ENCODE results near the gene SNX8. TPM values are rescaled to one million over a fixed set of nuclear protein-coding genes. Genes with fewer than 3 reads are reported as not detected.

Gene SNX8
- total RNA-seq, 2 donors from 2014 or later, result 10.7 to 29.2 TPM

- Histone ChIP-seq H3K4me3 (no peak overlapping the region), H3K9me3 (no peaks in the 10 kb centered on the region), H3K27ac (no peak overlapping the region), H3K4me1 (replicated peaks) (no peaks in the 10 kb centered on the region), H3K27me3 (replicated peaks; ENCODE audit: insufficient read depth) (no peaks in the 10 kb centered on the region), H3K36me3 (no peaks in the 10 kb centered on the region)
- TF ChIP-seq POLR2AphosphoS5 (IDR thresholded peaks at IDR 0.05), result no peak
- TF ChIP-seq, protein P1, sequence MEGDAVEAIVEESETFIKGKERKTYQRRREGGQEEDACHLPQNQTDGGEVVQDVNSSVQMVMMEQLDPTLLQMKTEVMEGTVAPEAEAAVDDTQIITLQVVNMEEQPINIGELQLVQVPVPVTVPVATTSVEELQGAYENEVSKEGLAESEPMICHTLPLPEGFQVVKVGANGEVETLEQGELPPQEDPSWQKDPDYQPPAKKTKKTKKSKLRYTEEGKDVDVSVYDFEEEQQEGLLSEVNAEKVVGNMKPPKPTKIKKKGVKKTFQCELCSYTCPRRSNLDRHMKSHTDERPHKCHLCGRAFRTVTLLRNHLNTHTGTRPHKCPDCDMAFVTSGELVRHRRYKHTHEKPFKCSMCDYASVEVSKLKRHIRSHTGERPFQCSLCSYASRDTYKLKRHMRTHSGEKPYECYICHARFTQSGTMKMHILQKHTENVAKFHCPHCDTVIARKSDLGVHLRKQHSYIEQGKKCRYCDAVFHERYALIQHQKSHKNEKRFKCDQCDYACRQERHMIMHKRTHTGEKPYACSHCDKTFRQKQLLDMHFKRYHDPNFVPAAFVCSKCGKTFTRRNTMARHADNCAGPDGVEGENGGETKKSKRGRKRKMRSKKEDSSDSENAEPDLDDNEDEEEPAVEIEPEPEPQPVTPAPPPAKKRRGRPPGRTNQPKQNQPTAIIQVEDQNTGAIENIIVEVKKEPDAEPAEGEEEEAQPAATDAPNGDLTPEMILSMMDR (IDR thresholded peaks at IDR 0.05), result no peak
- no peak for TF ChIP-seq POLR2A (IDR thresholded peaks at IDR 0.05)
- 95% methylated on average over 38 of the region's 38 CpGs for WGBS
- no peak for DNase-seq (ENCODE audit: low spot score)
- intact Hi-C loops (cut with DNase I), result no loop called here
These were observed 57.1 kb downstream of the SNX8 start for GRCh38 chr7:2257046-2257551.

- DNase-seq (ENCODE audit: low spot score), result no peak
- no peak overlapping the region for H3K27ac ChIP-seq
- H3K4me3 ChIP-seq, result no peak overlapping the region
- no peaks in the 10 kb centered on the region for H3K27me3 ChIP-seq (replicated peaks; ENCODE audit: insufficient read depth)
- H3K9me3 ChIP-seq, result no peaks in the 10 kb centered on the region
- H3K4me1 ChIP-seq (replicated peaks), result no peaks in the 10 kb centered on the region
- intact Hi-C loops (cut with DNase I), result no loop called here
- no peaks in the 10 kb centered on the region for H3K36me3 ChIP-seq
- TF ChIP-seq, protein P1 (IDR thresholded peaks at IDR 0.05), result no peak
- TF ChIP-seq POLR2A (IDR thresholded peaks at IDR 0.05) (no peak), POLR2AphosphoS5 (IDR thresholded peaks at IDR 0.05) (no peak)
- WGBS, result 94% methylated on average over 44 of the region's 44 CpGs
These were observed 57.8 kb downstream of the SNX8 start for GRCh38 chr7:2256306-2257045.

DNA sequence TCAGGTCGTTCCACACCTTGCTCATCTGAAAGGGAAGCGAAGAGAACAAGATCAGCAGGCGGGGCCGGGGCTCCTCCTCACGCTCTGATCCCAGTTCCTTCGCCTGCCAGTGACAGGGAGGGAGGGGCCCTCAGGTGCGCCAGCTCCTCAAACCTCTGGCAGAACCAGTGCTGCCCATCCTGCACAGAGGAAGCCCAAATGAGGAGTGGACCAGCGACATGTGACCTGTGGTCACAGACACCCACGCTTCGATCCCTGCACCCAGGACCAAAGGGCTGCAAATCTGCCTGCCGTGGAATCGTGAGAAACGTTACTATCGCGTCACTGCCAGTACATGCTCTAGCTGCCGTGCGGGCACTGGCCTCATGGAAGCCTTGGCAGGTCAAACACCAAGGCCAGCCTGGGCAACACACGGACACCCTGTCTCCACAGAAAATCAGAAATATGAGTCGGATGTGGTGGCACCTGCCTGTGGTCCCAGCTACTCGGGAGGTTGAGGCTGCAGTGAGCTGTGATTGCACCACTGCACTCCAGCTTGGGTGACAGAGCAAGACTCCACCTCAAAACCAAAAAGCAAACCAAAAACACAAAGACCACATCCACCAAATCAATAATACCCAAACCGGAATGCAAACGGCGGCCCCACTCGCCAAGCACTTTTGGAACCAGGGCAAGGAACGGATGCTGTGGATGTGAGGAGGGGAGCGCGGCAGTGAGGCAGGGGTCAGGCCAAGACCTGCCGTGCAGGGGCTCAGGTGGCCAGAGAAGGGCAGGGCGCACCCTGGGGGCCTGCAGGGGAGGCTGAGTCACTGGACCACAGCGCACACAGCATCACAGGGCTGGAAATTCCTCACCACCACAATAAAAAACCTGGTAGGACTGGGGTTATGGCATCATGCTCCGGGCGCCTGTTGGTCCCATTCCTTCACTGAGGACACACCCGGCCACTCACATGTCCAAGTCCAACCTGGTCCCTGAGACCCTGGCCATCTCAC is 58.8 kb downstream of the SNX8 start:
- H3K4me3 ChIP-seq, result no peak overlapping the region
- H3K36me3 ChIP-seq, result no peaks in the 10 kb centered on the region
- no peaks in the 10 kb centered on the region for H3K9me3 ChIP-seq
- no peaks in the 10 kb centered on the region for H3K4me1 ChIP-seq (replicated peaks)
- no peak overlapping the region for H3K27ac ChIP-seq
- H3K27me3 ChIP-seq (replicated peaks; ENCODE audit: insufficient read depth), result no peaks in the 10 kb centered on the region
- TF ChIP-seq POLR2A (IDR thresholded peaks at IDR 0.05) (no peak), POLR2AphosphoS5 (IDR thresholded peaks at IDR 0.05) (no peak)
- TF ChIP-seq, protein P1 (IDR thresholded peaks at IDR 0.05), result no peak
- DNase-seq (ENCODE audit: low spot score), result no peak
- WGBS, result 89% methylated on average over 33 of the region's 33 CpGs
- intact Hi-C loops (cut with DNase I), result no loop called here

GRCh38 chr7:2254429-2255144 is 59.7 kb downstream of the SNX8 start:
- Histone ChIP-seq H3K9me3 (no peaks in the 10 kb centered on the region), H3K27ac (no peak overlapping the region), H3K36me3 (no peaks in the 10 kb centered on the region), H3K27me3 (replicated peaks; ENCODE audit: insufficient read depth) (no peaks in the 10 kb centered on the region), H3K4me3 (no peak overlapping the region), H3K4me1 (replicated peaks) (no peaks in the 10 kb centered on the region)
- WGBS, result 92% methylated on average over 31 of the region's 31 CpGs
- no peak for TF ChIP-seq POLR2AphosphoS5 (IDR thresholded peaks at IDR 0.05)
- no peak for TF ChIP-seq POLR2A (IDR thresholded peaks at IDR 0.05)
- TF ChIP-seq, protein P1 (IDR thresholded peaks at IDR 0.05), result no peak
- no peak for DNase-seq (ENCODE audit: low spot score)
- intact Hi-C loops (cut with DNase I), result no loop called here

Data from prostate gland (tissue), 2 donors.